Measurements from ENCODE around the gene ZNF611.

- TF ChIP-seq, protein P1, sequence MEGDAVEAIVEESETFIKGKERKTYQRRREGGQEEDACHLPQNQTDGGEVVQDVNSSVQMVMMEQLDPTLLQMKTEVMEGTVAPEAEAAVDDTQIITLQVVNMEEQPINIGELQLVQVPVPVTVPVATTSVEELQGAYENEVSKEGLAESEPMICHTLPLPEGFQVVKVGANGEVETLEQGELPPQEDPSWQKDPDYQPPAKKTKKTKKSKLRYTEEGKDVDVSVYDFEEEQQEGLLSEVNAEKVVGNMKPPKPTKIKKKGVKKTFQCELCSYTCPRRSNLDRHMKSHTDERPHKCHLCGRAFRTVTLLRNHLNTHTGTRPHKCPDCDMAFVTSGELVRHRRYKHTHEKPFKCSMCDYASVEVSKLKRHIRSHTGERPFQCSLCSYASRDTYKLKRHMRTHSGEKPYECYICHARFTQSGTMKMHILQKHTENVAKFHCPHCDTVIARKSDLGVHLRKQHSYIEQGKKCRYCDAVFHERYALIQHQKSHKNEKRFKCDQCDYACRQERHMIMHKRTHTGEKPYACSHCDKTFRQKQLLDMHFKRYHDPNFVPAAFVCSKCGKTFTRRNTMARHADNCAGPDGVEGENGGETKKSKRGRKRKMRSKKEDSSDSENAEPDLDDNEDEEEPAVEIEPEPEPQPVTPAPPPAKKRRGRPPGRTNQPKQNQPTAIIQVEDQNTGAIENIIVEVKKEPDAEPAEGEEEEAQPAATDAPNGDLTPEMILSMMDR (IDR thresholded peaks at IDR 0.05; ENCODE audit: insufficient read depth, low read depth, low read length), result no peak
- TF ChIP-seq EZH2 (IDR thresholded peaks at IDR 0.05; ENCODE audit: insufficient read depth, low read length), result no peak
Measured at GRCh38 chr19:52694921-52695320, 39.9 kb downstream of the ZNF611 start.
